CD4-positive, alpha-beta memory T cell (primary cell): ENCODE results near the gene SBNO2. TPM values are rescaled to one million over a fixed set of nuclear protein-coding genes. Genes with fewer than 3 reads are reported as not detected.
A peak's percentile ranks its signal among the peaks of the same experiment; 100 is the strongest.

Source experiments
- CTCF ChIA-PET: fragments of 350-600 bp; sonication (Branson Sonifier 250); formaldehyde crosslinking; loops from one replicate; lab custom pipeline; 2021; ENCODE audit warnings: inconsistent platforms; ENCODE audit not compliant: partially characterized antibody; lab: Charles Lee
- POLR2A ChIA-PET: fragments of 350-600 bp; sonication (Branson Sonifier 250); formaldehyde crosslinking; loops from one replicate; lab custom pipeline; 2021; ENCODE audit not compliant: partially characterized antibody; lab: Charles Lee
- DNase-seq, 5 donors: peaks; one replicate each; pipeline versions ENCODE4 v3.0.0 to v3.0.0-alpha.2; 2020 to 2022; ENCODE audit warnings: mixed read lengths in 1 of 5
- H3K27ac ChIP-seq: one replicate; pipeline ENCODE4 v1.7.0; 2013; ENCODE audit warnings: low read depth, low read length
- H3K27me3 ChIP-seq: 2 replicates; pipeline ENCODE4 v1.7.0; 2013; ENCODE audit warnings: mild to moderate bottlenecking, low read length, moderate library complexity; ENCODE audit not compliant: insufficient read depth
- H3K36me3 ChIP-seq: 2 replicates; pipeline ENCODE4 v1.7.0; 2013; ENCODE audit warnings: mild to moderate bottlenecking, low read length, moderate library complexity; ENCODE audit not compliant: insufficient read depth
- H3K4me1 ChIP-seq: 2 replicates; pipeline ENCODE4 v1.7.0; 2013; ENCODE audit warnings: mild to moderate bottlenecking, low read length, moderate library complexity; ENCODE audit not compliant: insufficient read depth
- H3K4me3 ChIP-seq, 2 donors: one replicate each; pipeline ENCODE4 v1.7.0; 2013; ENCODE audit warnings: low read length in 2 of 2, mild to moderate bottlenecking in 1 of 2
- H3K9me3 ChIP-seq, 2 donors: one replicate each; pipeline ENCODE4 v1.7.0; 2013; ENCODE audit warnings: low read length in 2 of 2, control low read depth in 1 of 2; ENCODE audit not compliant: control insufficient read depth in 1 of 2
- H3K27ac Mint-ChIP-seq, 7 donors: one replicate each; pipeline ENCODE4 v1.8.0; 2020 to 2021; ENCODE audit warnings: mixed read lengths in 7 of 7, mild to moderate bottlenecking in 6 of 7, inconsistent platforms in 3 of 7, moderate library complexity in 3 of 7
- H3K27me3 Mint-ChIP-seq, 2 donors: one replicate each; pipeline ENCODE4 v1.8.0; 2020 to 2021; ENCODE audit warnings: mixed read lengths in 2 of 2
- H3K36me3 Mint-ChIP-seq, 2 donors: one replicate each; pipeline ENCODE4 v1.8.0; 2020 to 2021; ENCODE audit warnings: mixed read lengths in 2 of 2, inconsistent platforms in 1 of 2, mild to moderate bottlenecking in 1 of 2
- H3K4me1 Mint-ChIP-seq, 4 donors: one replicate each; pipeline ENCODE4 v1.8.0; 2020 to 2021; ENCODE audit warnings: mixed read lengths in 4 of 4, mild to moderate bottlenecking in 1 of 4
- H3K4me3 Mint-ChIP-seq, 8 donors: one replicate each; pipeline ENCODE4 v1.8.0; 2020 to 2021; ENCODE audit warnings: mixed read lengths in 8 of 8, mild to moderate bottlenecking in 7 of 8, moderate library complexity in 6 of 8, inconsistent platforms in 3 of 8
- H3K9me3 Mint-ChIP-seq, 8 donors: one replicate each; pipeline ENCODE4 v1.8.0; 2020 to 2021; ENCODE audit warnings: mixed read lengths in 8 of 8, mild to moderate bottlenecking in 5 of 8, inconsistent platforms in 3 of 8, moderate library complexity in 1 of 8
- intact Hi-C: fragments of 100-400 bp; cut with micrococcal nuclease; formaldehyde crosslinking; loops from one replicate; pipeline ENCODE4 v1.15.1; 2023
- polyA plus RNA-seq, 2 donors: library from polyadenylated mRNA; unstranded; fragments of 300-500 nt; fragmentation: Illumina TruSeq; gene quantifications; one replicate each; pipeline ENCODE4 v1.2.3, GENCODE V29; 2021
- total RNA-seq, 2 experiments: library from RNA; stranded (reverse); gene quantifications; one replicate each; pipeline ENCODE4 v1.2.3, GENCODE V29; 2021

The SBNO2 gene
- total and polyA plus RNA-seq, 4 experiments from 2014 or later = 0.37 to 98.6 (median 48.1) TPM

DNA sequence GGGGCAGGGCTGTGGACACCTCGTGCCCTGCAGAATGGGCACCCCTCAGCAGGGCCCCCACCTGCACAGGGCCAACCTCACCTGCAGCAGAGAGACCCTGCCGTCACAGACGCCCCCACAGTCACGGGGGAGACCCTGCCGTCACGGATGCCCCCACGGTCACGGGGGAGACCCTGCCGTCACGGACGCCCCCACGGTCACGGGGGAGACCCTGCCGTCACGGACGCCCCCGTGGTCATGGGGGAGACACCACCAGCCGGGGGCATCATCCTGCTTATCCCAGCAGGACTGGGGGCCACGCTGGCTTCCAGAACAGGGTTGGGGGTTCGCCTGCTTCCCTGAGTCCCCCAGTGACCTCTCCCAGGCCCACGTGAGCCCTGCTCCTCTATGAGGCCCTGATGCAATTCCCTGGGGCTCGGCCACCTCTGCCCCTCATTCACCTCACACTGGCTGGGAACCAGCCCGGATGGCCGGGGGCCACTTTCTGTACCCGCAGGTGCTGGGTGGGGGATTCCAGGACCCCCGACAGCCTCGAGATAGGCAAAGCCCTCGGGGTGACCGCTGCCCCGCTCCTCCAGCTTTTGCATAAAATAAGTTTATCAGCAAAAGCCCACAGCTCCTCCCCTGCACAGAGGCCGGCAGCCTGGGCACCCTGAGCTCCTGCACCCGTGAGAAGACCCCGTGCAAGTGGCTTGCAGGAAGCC is 23.6 kb downstream of the SBNO2 start:
- Mint-ChIP-seq H3K27ac (no peak overlapping the region), H3K36me3 (peaks cover 0 to 16% of the 10 kb centered on the region in 2 donors), H3K4me1 (peaks cover 0 to 2% (median 0%) of the 10 kb centered on the region in 4 donors), H3K4me3 (no peak overlapping the region), H3K27me3 (no peaks in the 10 kb centered on the region), H3K9me3 (no peaks in the 10 kb centered on the region)
- Histone ChIP-seq H3K4me1 (no peaks in the 10 kb centered on the region), H3K9me3 (no peaks in the 10 kb centered on the region), H3K36me3 (peaks cover 9% of the 10 kb centered on the region), H3K4me3 (no peak overlapping the region), H3K27me3 (no peaks in the 10 kb centered on the region), H3K27ac (no peak overlapping the region)
- POLR2A ChIA-PET = no interaction called here
- CTCF ChIA-PET = interaction anchor here (0.6 kb wide), 1 partner anchor 637 kb away, joined by 4 read pairs; no protein-coding TSS in a partner anchor
- no peak for DNase-seq
- intact Hi-C loops = no loop called here

DNA sequence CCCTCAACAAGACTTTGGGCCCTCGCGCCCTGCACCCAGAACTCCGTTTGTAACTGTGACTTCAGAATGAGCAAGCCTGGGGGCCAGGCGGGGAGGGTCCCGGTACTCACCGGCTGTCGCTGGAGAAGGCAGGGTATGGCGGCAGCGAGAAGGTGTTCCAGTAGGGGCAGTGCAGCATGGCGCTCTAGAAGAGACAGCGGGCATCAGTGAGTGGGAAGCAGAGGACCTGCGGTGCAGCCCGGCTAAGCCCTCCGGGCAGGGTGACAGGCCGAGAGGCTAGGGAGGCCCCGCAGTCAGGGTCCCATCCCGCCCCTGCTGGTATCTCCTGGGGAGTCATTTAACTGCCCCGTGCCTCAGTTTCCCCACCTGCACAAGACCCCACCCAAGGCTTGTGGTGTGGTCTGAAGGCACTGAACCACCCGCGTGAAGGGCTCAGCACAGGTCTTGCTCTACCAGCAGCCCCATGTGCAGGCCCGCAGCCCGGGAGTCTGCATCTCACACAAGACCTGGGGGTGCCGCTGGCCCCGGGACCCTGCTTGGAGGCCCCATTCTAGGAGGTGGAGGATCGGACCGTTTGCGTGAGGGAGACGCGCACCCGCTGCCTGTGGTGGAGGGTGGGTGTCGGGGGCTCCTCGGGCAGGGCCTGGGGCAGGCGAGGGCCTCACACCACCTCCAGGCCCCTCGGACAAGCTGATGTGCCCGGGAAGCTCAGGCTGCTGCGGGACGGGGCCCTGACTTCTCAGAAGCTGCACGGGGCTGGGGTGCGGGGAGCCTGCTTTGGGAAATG is 24.6 kb downstream of the SBNO2 start:
- CTCF ChIA-PET = no interaction called here
- DNase-seq = no peak

DNA sequence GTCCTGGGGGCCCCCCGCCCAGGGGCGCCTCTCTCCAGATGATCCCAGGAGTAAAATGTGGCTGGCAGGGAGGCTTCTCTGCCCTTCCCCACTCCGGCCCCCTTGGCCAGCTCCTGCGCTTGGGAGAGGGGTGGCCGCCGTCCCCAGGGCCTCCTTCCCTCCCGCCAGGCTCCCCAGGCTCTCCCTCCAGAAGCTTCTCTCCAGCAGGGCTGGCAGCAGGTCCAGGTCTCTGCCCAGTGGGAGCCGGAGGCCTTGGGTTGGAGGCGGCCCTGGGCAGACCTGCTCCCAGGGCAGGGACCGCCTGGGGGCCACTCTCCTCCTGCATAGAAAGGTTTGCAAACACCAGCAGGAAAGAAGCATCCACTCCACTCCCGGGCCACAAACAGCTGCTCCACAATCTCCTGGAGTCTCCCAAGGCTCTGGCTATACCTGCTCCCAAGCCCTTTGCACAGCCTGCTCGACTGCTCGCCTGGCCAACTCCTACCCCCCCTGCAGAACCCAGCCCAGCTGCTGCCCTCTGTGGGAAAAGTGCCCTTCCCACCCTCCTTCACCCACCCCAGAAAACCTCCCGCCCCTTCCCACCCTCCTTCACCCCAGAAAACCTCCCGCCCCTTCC is 26.0 kb downstream of the SBNO2 start:
- POLR2A ChIA-PET = no interaction called here
- H3K36me3 ChIP-seq = peaks cover 9% of the 10 kb centered on the region
- H3K9me3 ChIP-seq = no peaks in the 10 kb centered on the region

More for the DNA sequence above, 24.6 kb downstream of the SBNO2 start:
- H3K9me3 Mint-ChIP-seq = peaks cover 0 to 3% (median 0%) of the 10 kb centered on the region in 8 donors
- H3K4me1 Mint-ChIP-seq = peaks cover 0 to 7% (median under 1%) of the 10 kb centered on the region in 4 donors
- H3K4me1 ChIP-seq = no peaks in the 10 kb centered on the region
- no peak overlapping the region for H3K27ac ChIP-seq
- POLR2A ChIA-PET = no interaction called here
- intact Hi-C loops = no loop called here
- H3K27me3 ChIP-seq = no peaks in the 10 kb centered on the region
- peak overlapping the region in 1 of 7 donors; percentile 59 for H3K27ac Mint-ChIP-seq
- peaks cover 6 to 21% of the 10 kb centered on the region in 2 donors for H3K36me3 Mint-ChIP-seq
- no peak overlapping the region for H3K4me3 Mint-ChIP-seq
- no peak overlapping the region for H3K4me3 ChIP-seq
- H3K9me3 ChIP-seq = no peaks in the 10 kb centered on the region
- H3K27me3 Mint-ChIP-seq = no peaks in the 10 kb centered on the region
- peaks cover 9% of the 10 kb centered on the region for H3K36me3 ChIP-seq

DNA sequence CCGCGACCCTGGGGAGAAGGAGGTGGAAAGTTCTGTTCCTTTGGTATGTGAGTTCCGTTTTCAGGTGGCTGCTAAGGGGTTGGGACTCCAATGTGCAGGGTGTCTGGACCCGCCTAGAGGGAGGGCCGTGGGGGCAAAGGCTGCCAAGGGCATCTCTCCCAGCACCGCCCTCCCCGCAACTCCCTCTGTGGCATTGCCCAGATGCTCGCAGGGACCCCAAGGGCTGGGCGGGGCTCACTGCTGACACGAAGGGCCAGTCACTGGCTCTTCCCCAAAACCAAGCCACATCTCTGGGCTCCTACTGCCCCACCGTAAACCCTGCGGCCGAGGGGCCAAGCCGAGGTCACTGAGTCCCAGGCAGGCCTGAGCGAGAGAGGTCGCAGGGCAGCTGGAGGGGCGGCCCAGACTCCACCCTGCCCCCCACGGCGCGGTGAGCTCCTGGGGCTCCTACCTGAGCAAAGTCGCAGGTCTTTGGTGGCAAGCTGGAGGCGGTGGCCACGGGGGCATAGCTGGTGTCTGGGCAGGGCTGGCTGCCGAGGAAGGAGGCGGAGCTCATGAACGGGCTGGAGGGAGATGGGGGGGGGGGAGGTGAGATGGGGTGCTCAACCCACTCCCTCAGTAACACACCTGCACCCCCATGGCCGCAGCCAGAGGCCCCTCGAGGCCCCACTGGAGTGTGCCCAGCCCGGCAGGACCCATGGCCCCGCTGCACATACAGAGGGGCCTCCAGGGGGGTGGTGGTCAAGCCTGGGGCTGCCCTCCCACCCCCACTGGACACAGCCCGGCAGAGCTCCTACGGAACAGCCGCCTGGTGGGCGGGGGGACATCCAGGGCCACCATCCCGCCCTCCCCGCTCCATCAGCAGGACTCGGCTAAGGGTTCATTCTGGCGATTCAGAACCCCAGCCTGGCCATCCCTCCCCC is 26.9 kb downstream of the SBNO2 start:
- Histone ChIP-seq H3K4me3 (no peak overlapping the region), H3K27ac (no peak overlapping the region), H3K9me3 (no peaks in the 10 kb centered on the region), H3K36me3 (peaks cover 6% of the 10 kb centered on the region), H3K27me3 (no peaks in the 10 kb centered on the region), H3K4me1 (no peaks in the 10 kb centered on the region)
- ChIA-PET POLR2A (interaction anchor here (1.6 kb wide), 1 partner anchor 14 kb away, joined by 5 read pairs; no protein-coding TSS in a partner anchor), CTCF (interaction anchor here (1.0 kb wide), 1 partner anchor 34 kb away, joined by 3 read pairs; no protein-coding TSS in a partner anchor)
- peaks cover 20 to 29% of the 10 kb centered on the region in 2 donors for H3K36me3 Mint-ChIP-seq
- no peaks in the 10 kb centered on the region for H3K27me3 Mint-ChIP-seq
- intact Hi-C loops = no loop called here
- no peak overlapping the region for H3K4me3 Mint-ChIP-seq
- H3K27ac Mint-ChIP-seq = no peak overlapping the region
- DNase-seq = no peak
- H3K4me1 Mint-ChIP-seq = peaks cover 1 to 7% (median 2%) of the 10 kb centered on the region in 4 donors
- H3K9me3 Mint-ChIP-seq = peaks cover 0 to 4% (median 0%) of the 10 kb centered on the region in 8 donors

More for the DNA sequence above, 26.0 kb downstream of the SBNO2 start:
- H3K27ac Mint-ChIP-seq = no peak overlapping the region
- peaks cover 0 to 4% (median 0%) of the 10 kb centered on the region in 8 donors for H3K9me3 Mint-ChIP-seq
- DNase-seq = no peak
- H3K4me3 Mint-ChIP-seq = no peak overlapping the region
- Histone ChIP-seq H3K27ac (no peak overlapping the region), H3K4me3 (no peak overlapping the region), H3K4me1 (no peaks in the 10 kb centered on the region), H3K27me3 (no peaks in the 10 kb centered on the region)
- H3K36me3 Mint-ChIP-seq = peaks cover 16 to 26% of the 10 kb centered on the region in 2 donors
- peaks cover 0 to 8% (median 2%) of the 10 kb centered on the region in 4 donors for H3K4me1 Mint-ChIP-seq
- H3K27me3 Mint-ChIP-seq = no peaks in the 10 kb centered on the region
- intact Hi-C loops = no loop called here
- CTCF ChIA-PET = no interaction called here

DNA sequence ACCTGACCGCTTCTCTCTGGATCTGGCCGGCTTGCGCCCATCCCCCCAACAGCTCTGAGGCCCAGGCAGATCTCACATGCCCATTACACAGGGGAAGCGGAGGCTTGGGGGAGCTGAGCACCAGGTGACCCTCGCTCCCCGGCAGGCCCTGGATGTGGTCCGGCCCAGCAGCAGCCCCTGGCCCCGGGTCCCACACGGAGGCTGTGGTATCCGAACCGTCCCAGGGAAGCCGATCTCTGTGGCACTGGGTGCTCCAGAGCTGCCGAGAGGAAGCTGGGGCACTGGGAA is 27.7 kb downstream of the SBNO2 start:
- Mint-ChIP-seq H3K4me1 (peaks cover 3 to 6% (median 4%) of the 10 kb centered on the region in 4 donors), H3K9me3 (peaks cover 0 to 4% (median 0%) of the 10 kb centered on the region in 8 donors), H3K4me3 (no peak overlapping the region), H3K27me3 (no peaks in the 10 kb centered on the region), H3K27ac (no peak overlapping the region), H3K36me3 (peaks cover 24 to 31% of the 10 kb centered on the region in 2 donors)
- no peaks in the 10 kb centered on the region for H3K27me3 ChIP-seq
- POLR2A ChIA-PET = interaction anchor here (0.8 to 1.6 kb wide), 3 partner anchors 13 to 80 kb away, joined by 3 to 5 read pairs (median 3); partner anchors contain the start of gene ARHGAP45
- no peaks in the 10 kb centered on the region for H3K4me1 ChIP-seq
- no peak overlapping the region for H3K27ac ChIP-seq
- H3K36me3 ChIP-seq = peaks cover 4% of the 10 kb centered on the region
- intact Hi-C loops = no loop called here
- no peaks in the 10 kb centered on the region for H3K9me3 ChIP-seq
- CTCF ChIA-PET = interaction anchor here (1.0 kb wide), 1 partner anchor 33 kb away, joined by 3 read pairs; no protein-coding TSS in a partner anchor
- no peak overlapping the region for H3K4me3 ChIP-seq
- DNase-seq = no peak

DNA sequence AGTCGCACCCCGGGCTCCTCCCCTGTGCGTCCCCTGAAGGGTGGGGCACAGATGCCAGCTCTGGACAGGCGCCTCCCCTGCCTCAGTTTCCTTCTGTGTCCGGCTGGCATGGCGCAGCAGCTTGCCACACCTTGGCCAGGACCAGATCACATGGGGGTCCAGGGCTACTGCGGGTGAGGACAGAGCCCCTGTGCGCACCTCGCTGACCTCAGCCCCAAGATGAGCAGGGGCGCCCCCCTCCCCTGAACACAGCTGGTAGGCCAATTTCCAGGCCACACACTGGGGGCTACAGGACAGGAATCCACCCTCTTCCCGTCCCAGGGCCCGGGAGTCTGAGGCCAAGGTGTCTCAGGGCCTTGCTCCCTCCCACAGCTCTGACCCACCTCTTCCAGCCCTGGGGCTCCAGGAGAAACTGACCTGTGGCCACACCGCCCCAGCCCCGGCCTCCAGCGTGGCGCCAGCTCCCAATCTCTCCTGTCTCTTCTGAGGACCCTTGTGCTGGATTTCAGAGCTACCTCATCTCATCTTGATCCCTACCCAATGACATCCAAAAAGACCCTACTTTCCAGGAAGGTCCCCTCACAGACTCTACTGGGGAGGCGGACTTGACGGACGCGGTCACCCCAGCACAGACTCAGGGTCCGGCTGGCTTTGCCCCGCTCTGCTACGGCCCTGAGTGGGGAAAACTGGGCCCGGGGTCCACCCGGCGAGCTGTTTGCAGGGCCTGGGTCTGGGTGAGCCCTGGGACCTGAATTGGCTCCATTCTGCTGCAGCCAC is 28.2 kb downstream of the SBNO2 start:
- Mint-ChIP-seq H3K27me3 (no peaks in the 10 kb centered on the region), H3K36me3 (peaks cover 24 to 31% of the 10 kb centered on the region in 2 donors), H3K4me1 (peaks cover 3 to 6% (median 4%) of the 10 kb centered on the region in 4 donors), H3K9me3 (peaks cover 0 to 4% (median 0%) of the 10 kb centered on the region in 8 donors), H3K27ac (no peak overlapping the region), H3K4me3 (no peak overlapping the region)
- DNase-seq = no peak
- ChIA-PET CTCF (interaction anchor here (1.0 kb wide), 1 partner anchor 32 kb away, joined by 3 read pairs; no protein-coding TSS in a partner anchor), POLR2A (interaction anchor here (0.8 to 1.6 kb wide), 3 partner anchors 12 to 79 kb away, joined by 3 to 5 read pairs (median 3); partner anchors contain the start of gene ARHGAP45)
- Histone ChIP-seq H3K27me3 (no peaks in the 10 kb centered on the region), H3K27ac (no peak overlapping the region), H3K36me3 (peaks cover 4% of the 10 kb centered on the region), H3K9me3 (no peaks in the 10 kb centered on the region), H3K4me3 (no peak overlapping the region), H3K4me1 (no peaks in the 10 kb centered on the region)
- intact Hi-C loops = no loop called here
